Stimulated activated naive CD4-positive, alpha-beta T cell (primary cell): ENCODE measurements around the gene DDT.
"Not testable (repeated sequence)": the region's sequence is repeated elsewhere in the genome, so short reads cannot be mapped to it uniquely, and the experiment has no call there.

Experiments
- DNase-seq, 6 experiments: peaks; one replicate each; lab custom pipeline; 2025; lab: John Stamatoyannopoulos, UW

Gene DDT

GRCh38 chr22:23952794-23953405 lies 21.3 kb downstream of the DDT start:
- DNase-seq, result not testable (repeated sequence)

- not testable (repeated sequence) for DNase-seq
These were observed 22.9 kb downstream of the DDT start for GRCh38 chr22:23951383-23951782.

DNA sequence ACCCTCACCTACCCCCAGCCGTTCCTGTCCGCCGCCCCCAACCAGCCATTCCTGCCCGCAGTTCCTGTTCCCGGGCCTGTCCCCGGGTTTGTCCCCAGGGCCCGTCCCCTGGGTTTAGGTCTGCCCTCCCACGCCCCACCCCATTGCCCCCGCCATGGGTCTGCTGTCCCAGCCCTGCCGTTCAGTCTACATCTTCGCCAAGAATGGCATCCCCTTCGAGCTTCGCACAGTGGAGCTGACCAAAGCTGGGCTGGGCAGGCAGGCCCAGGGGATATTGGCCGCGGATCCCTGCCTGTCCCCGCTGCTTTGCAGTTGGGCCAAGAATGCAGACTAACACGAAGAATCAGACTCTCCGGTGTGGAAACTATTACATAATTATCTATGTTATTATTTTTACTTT lies 24.5 kb downstream of the DDT start:
- DNase-seq, result not testable (repeated sequence)

GRCh38 chr22:23947391-23947790 lies 26.9 kb downstream of the DDT start:
- DNase-seq, result not testable (repeated sequence)

DNA sequence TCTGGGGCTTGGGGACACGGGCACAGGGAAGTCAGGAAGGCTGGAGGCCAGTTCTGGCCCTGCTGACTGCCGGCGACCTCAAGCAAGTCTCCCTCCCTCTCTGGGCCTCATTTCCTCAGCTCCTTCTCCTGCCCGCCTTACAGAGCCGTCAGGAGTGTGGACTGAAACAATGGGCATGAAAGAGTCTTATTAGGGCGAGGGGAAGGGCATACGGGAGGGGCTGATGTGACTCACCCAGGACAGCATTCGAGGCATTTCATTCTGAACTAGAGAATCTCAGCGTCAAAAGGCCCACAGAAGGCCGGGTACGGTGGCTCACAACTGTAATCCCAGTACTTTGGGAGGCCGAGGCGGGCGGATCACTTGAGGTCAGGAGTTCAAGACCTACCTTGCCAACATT lies 34.1 kb downstream of the DDT start:
- not testable (repeated sequence) for DNase-seq

GRCh38 chr22:23939017-23939357 lies 35.3 kb downstream of the DDT start:
- no peak for DNase-seq

DNA sequence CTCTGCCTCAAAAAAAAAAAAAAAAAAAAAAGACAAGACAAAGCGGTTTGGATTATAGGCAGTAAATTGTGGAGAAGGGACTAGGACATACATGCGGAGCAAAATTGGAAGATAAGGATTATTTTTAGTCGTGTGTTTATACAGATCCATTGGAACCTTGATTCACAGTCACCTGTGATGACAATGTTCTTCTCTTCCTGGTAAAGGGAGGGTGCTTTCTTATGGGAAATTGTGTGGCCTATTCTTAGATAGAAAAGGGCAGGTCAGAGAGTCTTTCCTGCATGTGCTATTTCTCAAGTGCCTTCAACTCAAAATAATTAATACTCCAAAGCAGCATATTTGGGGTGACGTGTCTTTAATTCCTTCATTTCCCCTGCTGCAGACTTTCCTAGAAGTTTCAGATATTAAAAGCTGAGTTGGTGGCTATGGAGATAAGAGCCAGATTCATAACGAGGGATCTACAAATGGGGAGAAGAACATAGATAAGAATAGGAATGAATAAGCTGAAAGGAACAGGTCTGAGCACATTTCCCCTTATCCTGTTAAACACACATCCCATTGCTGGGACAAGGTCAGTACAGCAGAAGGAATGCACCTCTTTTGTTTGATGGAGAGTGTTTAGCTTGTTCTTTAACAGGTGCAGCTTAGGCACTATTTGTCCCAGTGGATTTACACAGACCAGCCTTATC lies 35.8 kb downstream of the DDT start:
- no peak for DNase-seq

DNA sequence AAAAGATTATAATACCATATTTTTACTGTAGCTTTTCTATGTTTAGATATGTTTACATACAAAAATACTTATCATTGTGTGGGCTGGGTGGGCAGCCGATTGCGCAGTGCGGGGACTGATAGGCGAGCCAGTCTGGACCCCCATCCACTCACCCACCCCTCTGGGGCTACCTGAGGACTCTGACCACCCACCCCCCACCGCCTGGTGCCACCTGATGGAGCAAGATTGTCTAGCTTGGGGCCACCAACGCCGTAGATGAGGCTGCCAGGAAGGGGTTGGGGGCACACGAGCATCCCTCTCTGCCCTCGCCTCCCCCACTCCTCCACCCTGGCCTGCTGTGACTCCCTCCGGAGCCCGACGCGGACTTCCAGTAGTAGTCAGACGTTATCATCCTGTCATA lies 47.7 kb downstream of the DDT start:
- DNase-seq, result no peak

- DNase-seq, result no peak
These were observed 49.1 kb downstream of the DDT start for GRCh38 chr22:23925020-23925606.

GRCh38 chr22:23922921-23923320 lies 51.3 kb downstream of the DDT start:
- DNase-seq, result no peak

DNA sequence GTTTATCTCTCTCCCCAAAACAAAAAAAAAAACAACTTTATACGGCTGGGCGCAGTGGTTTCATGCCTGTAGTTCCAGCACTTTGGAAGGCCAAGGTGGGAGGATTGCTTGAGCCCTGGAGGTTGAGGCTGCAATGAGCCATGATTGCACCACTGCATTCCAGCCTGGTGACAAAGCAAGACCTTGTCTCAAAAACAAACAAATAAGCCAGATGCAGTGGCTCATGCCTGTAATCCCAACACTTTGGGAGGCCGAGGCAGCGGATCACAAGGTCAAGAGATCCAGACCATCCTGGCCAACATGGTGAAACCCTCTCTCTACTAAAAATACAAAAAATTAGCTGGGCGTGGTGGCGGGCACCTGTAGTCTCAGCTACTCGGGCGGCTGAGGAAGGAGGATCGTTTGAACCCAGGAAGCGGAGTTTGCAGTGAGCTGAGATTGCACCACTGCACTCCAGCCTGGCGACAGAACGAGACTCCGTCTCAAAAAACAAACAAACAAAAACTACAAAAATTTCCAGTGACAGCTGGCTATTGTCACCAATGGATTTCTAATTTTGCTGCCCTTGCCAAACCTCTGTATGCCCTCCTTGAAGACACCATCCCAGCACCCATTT lies 52.5 kb downstream of the DDT start:
- DNase-seq, result not testable (repeated sequence)
